Fibroblast of skin of back (primary cell): Measurements from ENCODE around the gene FYB1.

Experiments
- DNase-seq: peaks from one replicate; pipeline ENCODE4 v3.0.0-alpha.2; 2013

The FYB1 gene

DNA sequence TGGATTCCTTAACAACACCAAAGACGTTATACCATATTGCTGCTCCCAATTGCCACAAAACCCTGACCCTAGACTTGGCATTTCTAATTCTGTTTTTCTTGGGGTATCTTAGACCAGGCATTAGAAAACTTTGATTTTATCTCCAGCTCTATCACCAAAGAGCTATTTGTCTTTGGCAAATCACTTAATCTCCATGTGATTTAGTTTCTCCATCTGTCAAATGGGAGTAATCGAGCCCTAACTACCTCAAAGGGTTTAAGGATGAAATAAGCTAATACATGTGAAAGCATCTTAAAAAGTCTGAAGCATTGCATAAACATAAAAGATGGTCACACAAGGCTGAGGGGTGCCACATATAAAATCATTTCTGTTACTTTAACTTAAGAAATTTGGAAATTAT is 60.6 kb downstream of the FYB1 start:
- DNase-seq, result no peak

- no peak for DNase-seq
These were observed 61.2 kb downstream of the FYB1 start for GRCh38 chr5:39158127-39158593.

GRCh38 chr5:39157701-39158100 is 61.7 kb downstream of the FYB1 start:
- DNase-seq, result no peak

DNA sequence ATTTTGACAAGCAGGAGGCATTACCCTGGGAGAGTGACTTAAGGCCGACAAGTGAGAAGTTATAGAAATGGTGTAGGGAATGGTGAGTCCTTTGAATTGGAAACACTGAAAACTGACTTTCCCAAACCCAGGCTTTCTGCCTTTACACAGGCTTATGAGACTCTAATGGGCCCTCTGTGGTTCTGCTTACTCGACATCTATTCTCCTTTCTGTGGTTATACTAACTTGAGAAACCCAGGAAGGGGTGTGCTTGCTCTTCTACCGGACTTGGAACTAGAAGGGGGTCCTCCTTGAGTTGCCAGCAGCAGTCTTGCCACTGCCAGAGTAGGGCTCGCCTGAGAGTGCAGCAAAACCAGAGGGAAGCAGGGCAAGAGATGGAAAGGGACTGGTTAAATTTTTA is 63.3 kb downstream of the FYB1 start:
- no peak for DNase-seq

GRCh38 chr5:39151745-39152144 is 67.6 kb downstream of the FYB1 start:
- DNase-seq, result no peak

- no peak for DNase-seq
These were observed 69.4 kb downstream of the FYB1 start for GRCh38 chr5:39149966-39150365.

DNA sequence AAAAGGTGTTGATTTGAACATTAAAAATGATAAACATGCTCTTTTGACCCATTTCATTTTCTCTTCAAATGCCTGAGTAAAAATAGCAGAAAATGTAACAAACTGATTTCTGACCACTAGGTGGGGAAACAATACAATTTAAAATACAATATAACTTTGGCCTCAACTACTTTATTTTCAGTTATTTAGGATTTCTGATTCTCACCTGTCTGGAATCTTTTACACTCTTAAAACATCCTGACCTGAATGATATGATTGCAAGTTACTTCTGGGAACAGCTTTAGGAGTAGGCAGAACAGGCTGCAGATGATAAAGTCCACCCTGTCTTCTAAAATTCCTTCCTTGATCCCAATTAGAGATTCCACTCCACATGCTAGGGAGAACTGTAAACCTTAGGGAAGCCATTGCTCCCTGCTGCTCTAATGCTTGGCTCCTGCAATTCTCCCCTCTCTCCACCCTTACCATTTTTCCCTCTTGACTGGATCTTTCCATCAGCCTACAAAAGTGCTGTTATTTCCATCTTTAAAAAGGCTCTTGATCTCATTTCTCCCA is 70.3 kb downstream of the FYB1 start:
- no peak for DNase-seq

DNA sequence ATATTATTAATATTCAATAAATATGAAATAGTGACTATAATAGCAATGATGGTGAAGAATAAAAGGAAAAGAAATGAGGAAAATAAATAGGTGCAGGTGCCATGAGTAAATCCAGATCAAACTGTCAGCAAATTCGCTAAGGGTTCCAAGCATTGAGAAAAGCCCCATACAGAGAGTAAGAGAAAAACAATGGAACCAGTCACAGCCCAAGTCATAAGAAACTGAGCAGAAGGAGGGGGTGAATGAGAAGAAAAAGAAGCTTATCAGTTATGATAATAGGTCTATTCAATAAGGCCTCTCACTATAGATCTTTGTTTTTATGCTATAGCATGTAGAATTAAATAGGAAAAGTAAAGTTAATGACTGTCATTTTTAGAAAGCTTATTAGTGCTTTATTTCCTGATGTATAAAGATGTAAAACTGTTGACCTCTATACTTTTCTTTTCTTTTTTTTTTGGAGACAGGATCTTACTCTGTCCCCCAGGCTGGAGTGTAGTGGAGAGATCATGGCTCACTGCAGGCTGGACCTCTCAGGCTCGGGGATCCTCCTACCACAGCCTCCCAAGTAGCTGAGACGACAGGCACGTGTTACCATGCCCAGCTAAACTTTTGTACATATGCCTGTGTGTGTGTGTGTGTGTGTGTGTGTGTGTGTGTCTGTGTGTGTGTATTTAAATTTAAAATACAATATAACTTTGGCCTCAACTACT is 72.4 kb downstream of the FYB1 start:
- no peak for DNase-seq

DNA sequence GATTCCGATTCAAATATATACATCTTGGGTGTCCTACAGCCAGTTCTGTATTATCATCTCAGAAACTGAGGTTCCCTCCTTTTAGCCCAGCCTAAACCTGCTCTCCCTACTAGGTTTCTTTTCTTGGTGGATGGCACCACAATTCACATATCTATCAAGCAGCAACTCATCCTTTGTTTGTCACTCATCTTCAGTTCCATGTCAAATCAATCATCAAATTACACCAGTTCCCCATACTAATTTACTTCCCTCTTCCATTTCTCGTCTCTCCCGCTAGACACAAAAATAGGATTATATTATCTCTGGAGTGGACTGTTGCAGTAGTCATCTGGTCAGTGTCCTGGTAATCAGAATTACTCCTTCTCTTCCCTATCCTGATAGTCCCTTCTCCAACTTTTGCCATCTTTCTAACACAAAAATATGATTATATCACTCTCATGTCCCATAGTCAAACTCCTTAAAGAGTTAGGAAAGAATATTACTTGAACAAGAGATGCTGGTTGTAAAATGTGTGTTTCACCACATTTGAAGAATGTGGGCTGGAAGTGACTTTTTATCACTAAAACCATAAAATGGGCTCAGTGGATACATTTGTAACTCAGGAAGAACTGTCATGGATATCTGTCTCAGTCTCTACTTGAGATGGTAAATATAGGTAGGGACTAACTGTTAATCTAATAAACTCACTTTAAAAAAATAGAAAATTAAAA is 76.1 kb downstream of the FYB1 start:
- DNase-seq, result no peak

- DNase-seq, result peak; percentile 17
These were observed 78.7 kb downstream of the FYB1 start for GRCh38 chr5:39140558-39141168.

DNA sequence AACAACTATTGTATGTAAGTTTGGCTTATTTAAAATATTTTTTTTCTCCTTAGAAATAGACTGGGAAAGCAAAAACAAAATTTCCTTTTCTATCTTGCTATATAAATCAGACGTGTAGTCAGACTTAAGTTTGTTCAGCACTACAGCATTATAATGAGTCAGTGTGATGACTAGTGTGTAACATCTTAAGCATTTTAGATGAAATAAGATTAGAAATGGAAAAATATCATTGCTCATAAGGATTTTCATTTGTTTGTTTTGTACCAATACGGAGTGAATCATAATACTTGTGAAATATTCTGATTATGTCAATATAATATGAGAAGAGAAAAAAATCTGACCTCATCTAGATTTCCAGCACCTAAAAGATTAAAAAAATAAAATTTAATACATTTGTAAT is 80.5 kb downstream of the FYB1 start:
- DNase-seq, result peak; percentile 88

DNA sequence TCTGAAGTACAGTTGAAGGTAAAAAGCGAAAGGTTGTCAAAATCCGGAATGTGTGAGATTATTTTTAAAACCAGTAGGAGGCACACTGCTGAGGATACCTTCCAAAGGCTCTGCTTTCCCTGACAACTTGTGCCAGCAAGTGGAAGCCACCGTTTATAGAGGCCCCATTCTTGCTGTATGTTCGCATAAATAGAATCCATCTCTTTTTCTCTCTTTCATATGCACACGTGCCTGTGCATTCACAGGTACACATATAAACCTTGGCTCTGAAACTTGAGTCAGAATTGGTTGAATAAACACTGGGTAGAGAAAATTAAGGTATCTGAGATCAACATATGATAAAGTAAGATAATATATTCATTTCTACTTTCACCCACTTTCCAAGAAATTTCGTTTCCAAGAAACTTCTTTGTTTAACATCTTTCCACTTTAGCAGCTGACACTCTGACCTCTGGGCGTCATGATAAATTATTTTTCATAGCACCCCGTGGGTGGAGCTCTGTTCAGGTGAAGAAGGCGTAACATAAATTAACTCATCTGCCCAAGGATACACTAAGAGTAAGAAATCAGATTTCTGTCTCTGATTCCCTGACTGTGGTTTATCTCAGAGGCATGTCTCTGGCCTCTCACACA is 81.4 kb downstream of the FYB1 start:
- DNase-seq, result no peak

GRCh38 chr5:39137391-39137790 is 82.0 kb downstream of the FYB1 start:
- DNase-seq, result no peak

DNA sequence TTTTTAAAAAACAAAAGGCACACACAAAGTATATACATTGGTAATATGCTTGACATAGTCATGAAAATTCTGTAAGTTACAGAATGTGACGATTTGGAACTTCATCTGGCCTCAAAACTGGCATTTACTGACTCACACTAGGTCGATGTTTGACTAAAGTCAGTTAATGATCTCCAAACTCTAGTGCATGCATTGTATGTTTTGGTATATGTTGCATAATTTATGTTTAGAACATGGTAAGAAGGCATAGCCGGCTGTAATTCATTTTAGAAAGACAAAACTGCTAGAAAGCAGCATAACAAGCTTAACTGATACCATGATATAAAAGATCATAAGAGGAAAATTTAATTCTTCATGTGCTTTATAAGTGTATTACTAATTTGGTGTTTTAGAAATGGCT is 86.6 kb downstream of the FYB1 start:
- DNase-seq, result no peak

GRCh38 chr5:39132128-39132447 is 87.3 kb downstream of the FYB1 start:
- no peak for DNase-seq

DNA sequence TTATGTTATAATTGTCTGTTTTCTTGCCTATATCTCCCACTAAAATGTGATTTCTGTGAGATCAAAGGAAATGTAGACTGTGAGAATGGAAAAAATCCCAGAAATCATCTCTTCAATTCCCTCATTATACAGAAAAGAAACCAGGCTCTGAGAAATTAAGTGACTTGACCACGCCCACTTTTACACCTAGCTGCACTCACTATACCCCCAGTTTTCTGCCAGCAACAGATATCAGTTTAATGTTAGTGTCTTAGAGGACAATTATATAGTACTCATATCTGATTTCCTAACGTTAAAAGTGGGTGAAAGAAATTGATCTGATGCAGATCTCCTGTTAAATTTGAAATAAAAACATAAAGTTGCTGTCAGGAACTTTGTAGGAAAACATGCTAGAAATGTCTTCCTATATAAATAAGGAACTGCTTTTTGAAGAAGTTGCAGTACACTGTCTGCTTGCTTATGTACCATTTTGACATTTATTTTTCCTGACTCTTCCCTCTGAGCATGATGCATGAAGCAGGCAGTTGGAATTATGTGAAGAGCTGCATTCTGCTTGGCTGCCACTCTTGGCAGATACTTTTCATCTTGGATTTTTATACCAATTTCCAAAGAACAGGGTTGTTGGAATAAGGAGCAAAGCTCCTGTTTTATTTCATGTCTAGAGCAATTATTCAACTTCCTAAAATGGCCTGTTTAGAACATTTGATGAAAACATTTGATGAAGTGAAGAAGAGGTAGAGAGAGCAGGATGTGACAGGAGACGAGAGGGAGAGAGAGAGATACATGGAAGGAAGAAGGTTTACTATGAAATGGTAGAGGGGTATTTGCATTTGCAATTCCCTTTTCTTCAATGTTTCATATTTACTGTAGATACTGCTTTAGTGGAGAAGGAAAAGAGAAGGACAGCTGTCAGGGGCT is 87.9 kb downstream of the FYB1 start:
- no peak for DNase-seq

- peak; percentile 22 for DNase-seq
These were observed 88.6 kb downstream of the FYB1 start for GRCh38 chr5:39130716-39131115.

DNA sequence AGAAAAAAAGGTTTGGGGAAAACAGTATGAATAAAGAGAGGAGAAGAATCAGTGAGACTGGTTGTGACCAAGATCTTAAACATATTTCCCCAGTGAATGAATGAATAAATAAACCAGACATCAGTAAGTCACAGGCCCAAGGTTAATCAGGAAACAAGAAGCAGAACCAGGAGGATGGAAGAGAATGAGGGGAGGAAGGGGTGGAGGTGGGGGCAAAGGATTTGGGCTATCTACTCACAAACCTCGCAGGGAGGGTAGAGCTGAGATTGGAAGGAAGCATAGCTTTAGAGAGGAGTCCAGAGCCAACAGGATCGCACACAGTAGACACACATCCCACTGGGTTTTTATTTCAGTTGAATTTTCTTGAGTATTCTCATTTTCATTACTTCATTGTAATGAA is 97.4 kb downstream of the FYB1 start:
- no peak for DNase-seq

- DNase-seq, result no peak
These were observed 98.0 kb downstream of the FYB1 start for GRCh38 chr5:39121315-39121714.

- DNase-seq, result no peak
These were observed 99.3 kb downstream of the FYB1 start for GRCh38 chr5:39120052-39120420.

GRCh38 chr5:39119404-39120051 is 99.8 kb downstream of the FYB1 start:
- no peak for DNase-seq

DNA sequence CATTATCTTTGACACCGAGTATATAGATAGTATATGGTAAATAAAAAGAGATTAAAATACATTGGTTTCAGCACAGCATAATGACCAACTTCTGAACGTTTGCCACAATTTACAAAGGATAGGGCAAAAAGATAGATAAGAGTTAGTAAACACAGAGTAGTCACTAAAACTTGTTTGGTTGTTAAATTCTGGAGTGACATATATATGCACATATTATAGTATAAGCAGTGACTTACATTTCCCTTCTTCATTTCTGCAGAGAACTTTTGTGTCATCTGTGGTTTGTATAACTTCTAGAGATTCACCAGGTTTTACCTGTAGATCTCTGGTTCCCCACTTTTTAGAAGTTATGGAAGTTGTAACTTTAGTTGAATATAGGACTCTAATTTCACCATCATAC is 100.7 kb downstream of the FYB1 start:
- DNase-seq, result no peak
